Mesendoderm (in vitro differentiated cells): Measurements from ENCODE around the gene CXCR4.

ENCODE experiments used
- DNase-seq: peaks from one replicate; pipeline ENCODE4 v3.0.0; 2013
- H2AK5ac ChIP-seq: 2 replicates; pipeline ENCODE4 v1.6.1; 2013; ENCODE audit warnings: low read length, inconsistent platforms
- H2BK120ac ChIP-seq: 2 replicates; pipeline ENCODE4 v1.6.1; 2013; ENCODE audit warnings: low read depth, mild to moderate bottlenecking, low read length, moderate library complexity, mixed read lengths
- H2BK15ac ChIP-seq: replicated peaks from 2 replicates; pipeline ENCODE4 v1.6.1; 2013; ENCODE audit warnings: low read depth, mild to moderate bottlenecking, moderate library complexity
- H2BK5ac ChIP-seq: 2 replicates; pipeline ENCODE4 v1.6.1; 2013; ENCODE audit warnings: low read length, inconsistent platforms
- H3K18ac ChIP-seq: 2 replicates; pipeline ENCODE4 v1.6.1; 2013; ENCODE audit warnings: mild to moderate bottlenecking, low read length, mixed read lengths
- H3K23ac ChIP-seq: one replicate; pipeline ENCODE4 v1.6.1; 2013; ENCODE audit warnings: low read length
- H3K27ac ChIP-seq: 2 replicates; pipeline ENCODE4 v1.5.1; 2013; ENCODE audit warnings: low read depth, mild to moderate bottlenecking, inconsistent platforms, low read length, moderate library complexity
- H3K27me3 ChIP-seq: 2 replicates; pipeline ENCODE4 v1.6.1; 2013; ENCODE audit warnings: low read length, control low read depth, mild to moderate bottlenecking, inconsistent platforms; ENCODE audit not compliant: insufficient read depth, poor library complexity
- H3K36me3 ChIP-seq: 2 replicates; pipeline ENCODE4 v1.6.1; 2013; ENCODE audit warnings: low read length, inconsistent platforms; ENCODE audit not compliant: control insufficient read depth, insufficient read depth
- H3K4ac ChIP-seq: one replicate; pipeline ENCODE4 v1.6.1; 2013; ENCODE audit warnings: low read depth, mild to moderate bottlenecking, low read length, moderate library complexity
- H3K4me1 ChIP-seq: 2 replicates; pipeline ENCODE4 v1.6.1; 2013; ENCODE audit warnings: low read depth, low read length, inconsistent platforms; ENCODE audit not compliant: control insufficient read depth
- H3K4me2 ChIP-seq: 2 replicates; pipeline ENCODE4 v1.6.1; 2013; ENCODE audit warnings: low read length
- H3K4me3 ChIP-seq: 2 replicates; pipeline ENCODE4 v1.5.1; 2013; ENCODE audit warnings: mild to moderate bottlenecking, low read length
- H3K56ac ChIP-seq: one replicate; pipeline ENCODE4 v1.6.1; 2013; ENCODE audit warnings: low read length
- H3K79me1 ChIP-seq: 2 replicates; pipeline ENCODE4 v1.6.1; 2013; ENCODE audit warnings: low read length, inconsistent platforms
- H3K79me2 ChIP-seq: 2 replicates; pipeline ENCODE4 v1.6.1; 2013; ENCODE audit warnings: mild to moderate bottlenecking, low read length; ENCODE audit not compliant: control insufficient read depth, insufficient read depth
- H3K9ac ChIP-seq: 2 replicates; pipeline ENCODE4 v1.6.1; 2013; ENCODE audit warnings: low read length, inconsistent platforms
- H4K5ac ChIP-seq: one replicate; pipeline ENCODE4 v1.6.1; 2013; ENCODE audit warnings: low read length
- H4K8ac ChIP-seq: one replicate; pipeline ENCODE4 v1.6.1; 2013; ENCODE audit warnings: low read depth, mild to moderate bottlenecking, control low read depth, low read length, moderate library complexity
- WGBS: extraction: QIAGEN DNeasy Blood & Tissue Kit; methylation state at CpG from one replicate; pipeline ENCODE4 v1.1.7; 2013; ENCODE audit warnings: low lambda C conversion rate, missing lambda C conversion rate; ENCODE audit not compliant: insufficient coverage; ENCODE audit errors: extremely low coverage; 5-methylcytosine and 5-hydroxymethylcytosine counted together

Gene CXCR4

DNA sequence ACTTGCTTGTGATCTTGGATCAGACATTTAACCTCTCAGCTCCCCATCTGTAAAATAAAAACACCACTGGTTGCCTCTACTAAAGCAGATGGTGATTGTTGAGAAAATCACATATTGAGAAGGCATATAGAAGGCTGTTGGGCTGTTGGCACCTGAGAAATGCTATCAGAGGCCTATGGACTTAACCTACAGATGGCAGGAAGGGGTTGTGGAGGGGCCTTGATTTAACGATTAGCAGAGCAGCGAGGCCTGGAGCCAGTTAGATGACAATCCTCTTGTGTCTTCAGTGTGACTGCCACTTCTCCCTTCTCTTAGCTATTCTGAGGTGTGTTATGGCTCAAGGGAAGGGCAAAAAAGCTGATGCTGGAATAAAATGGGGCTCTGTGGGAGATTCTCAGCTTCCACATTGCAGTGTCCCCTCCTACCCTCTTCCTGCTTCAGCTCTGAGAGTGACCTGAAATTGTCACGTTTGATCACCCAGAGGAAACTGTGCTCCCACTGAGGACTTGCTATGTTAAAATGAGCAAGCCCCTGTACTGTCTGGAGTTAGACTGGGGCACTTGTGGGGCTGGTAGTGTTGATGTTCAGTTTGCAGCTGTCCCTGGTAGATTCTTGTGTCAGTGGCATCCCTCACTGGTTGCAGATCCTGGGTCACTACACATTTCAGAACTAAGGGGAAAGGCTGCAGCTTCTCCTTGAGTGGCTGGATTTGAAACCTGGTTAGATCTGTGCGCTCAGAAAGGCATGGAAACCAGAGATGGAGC is 31.5 kb downstream of the CXCR4 start:
- H3K4me2 ChIP-seq = no peak overlapping the region
- peaks cover 2% of the 10 kb centered on the region for H3K4me1 ChIP-seq
- H3K79me2 ChIP-seq = no peaks in the 10 kb centered on the region
- H3K79me1 ChIP-seq = no peaks in the 10 kb centered on the region
- peak overlapping the region; percentile 9 for H3K18ac ChIP-seq
- H4K5ac ChIP-seq = no peak overlapping the region
- H3K9ac ChIP-seq = no peak overlapping the region
- H2BK5ac ChIP-seq = no peak overlapping the region
- DNase-seq = no peak
- no peak overlapping the region for H3K27ac ChIP-seq
- H2AK5ac ChIP-seq = no peak overlapping the region
- no peak overlapping the region for H3K23ac ChIP-seq
- no peak overlapping the region for H3K4me3 ChIP-seq
- no peak overlapping the region for H2BK15ac ChIP-seq
- WGBS = no CpG with 5 or more reads among the region's 4 CpGs
- no peak overlapping the region for H2BK120ac ChIP-seq
- no peaks in the 10 kb centered on the region for H3K27me3 ChIP-seq
- no peak overlapping the region for H3K4ac ChIP-seq
- no peak overlapping the region for H4K8ac ChIP-seq
- no peak overlapping the region for H3K56ac ChIP-seq
- no peaks in the 10 kb centered on the region for H3K36me3 ChIP-seq

DNA sequence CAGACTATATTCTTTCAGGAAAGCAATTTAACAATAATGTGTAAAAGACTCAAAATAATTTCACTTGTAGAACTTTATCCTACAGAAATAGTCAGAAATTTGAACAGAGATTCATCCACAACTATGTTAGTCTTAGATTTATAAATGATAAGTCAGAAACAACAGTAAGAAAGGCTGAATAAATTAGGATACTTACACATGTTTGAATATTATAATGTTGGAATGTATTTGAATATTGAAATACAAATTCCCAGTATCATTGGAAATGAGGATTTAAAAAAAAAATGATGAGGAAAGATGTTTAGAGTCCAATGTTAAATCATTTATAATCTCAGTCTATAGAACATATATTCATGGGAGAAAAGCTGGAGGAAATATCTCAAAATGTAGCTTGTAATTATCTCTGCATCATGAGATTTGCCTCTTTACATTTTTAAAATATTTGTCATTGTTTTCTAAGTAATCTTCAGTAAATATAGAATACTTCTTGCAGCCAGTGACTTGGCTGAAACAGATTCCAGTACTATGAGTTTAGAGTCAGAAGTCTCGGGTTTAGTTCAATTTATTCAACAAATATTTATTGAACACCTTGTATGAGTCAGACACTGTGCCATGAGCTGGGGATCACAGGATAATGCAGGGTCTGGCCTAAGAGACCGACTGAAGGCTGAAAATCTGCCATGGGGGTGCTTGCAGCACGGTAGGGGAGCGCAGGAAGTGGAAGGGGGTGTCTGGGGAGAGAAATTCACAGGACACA is 32.3 kb downstream of the CXCR4 start:
- no peak overlapping the region for H3K23ac ChIP-seq
- peaks cover 2% of the 10 kb centered on the region for H3K4me1 ChIP-seq
- no peak overlapping the region for H3K4me3 ChIP-seq
- peak overlapping the region; percentile 9 for H3K18ac ChIP-seq
- DNase-seq = no peak
- H3K9ac ChIP-seq = no peak overlapping the region
- no peak overlapping the region for H3K4me2 ChIP-seq
- no peaks in the 10 kb centered on the region for H3K36me3 ChIP-seq
- H2BK15ac ChIP-seq = no peak overlapping the region
- H3K79me2 ChIP-seq = no peaks in the 10 kb centered on the region
- no peak overlapping the region for H4K8ac ChIP-seq
- no peak overlapping the region for H2BK120ac ChIP-seq
- no peak overlapping the region for H4K5ac ChIP-seq
- no peak overlapping the region for H3K4ac ChIP-seq
- H3K27me3 ChIP-seq = no peaks in the 10 kb centered on the region
- no peak overlapping the region for H3K56ac ChIP-seq
- no CpG with 5 or more reads among the region's 4 CpGs for WGBS
- no peak overlapping the region for H3K27ac ChIP-seq
- no peaks in the 10 kb centered on the region for H3K79me1 ChIP-seq
- no peak overlapping the region for H2AK5ac ChIP-seq
- H2BK5ac ChIP-seq = no peak overlapping the region

DNA sequence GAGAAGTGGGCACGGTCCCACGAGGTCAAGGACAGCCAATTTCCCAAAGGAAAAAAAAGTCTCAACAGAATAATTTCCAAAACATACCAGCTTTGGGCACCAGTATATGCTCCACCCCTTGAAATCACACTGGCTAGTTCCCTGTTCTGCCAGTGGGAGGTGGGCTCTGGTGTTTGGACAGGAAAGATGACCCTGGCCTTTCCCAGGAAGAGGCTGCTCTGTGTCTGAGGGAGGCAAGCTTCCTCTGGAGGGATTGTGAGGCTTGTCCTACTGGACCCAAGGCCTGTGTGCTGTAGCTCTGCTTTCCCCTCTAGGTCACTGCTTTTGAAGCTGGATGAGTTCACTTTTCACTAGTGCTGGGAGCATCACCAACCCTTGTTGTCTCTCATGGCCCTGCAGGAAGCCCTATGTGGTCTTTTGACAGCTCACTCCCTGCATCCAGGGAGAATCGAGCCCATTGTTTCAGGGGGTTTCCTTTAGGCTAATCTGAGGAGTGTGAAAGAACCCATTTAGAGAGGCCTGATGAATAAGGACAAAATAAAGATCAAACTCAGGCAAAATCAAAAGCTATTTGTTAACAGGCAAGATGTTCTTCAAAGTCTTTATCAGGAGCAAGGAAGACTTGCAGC is 36.3 kb downstream of the CXCR4 start:
- no peak overlapping the region for H3K4me3 ChIP-seq
- no peaks in the 10 kb centered on the region for H3K27me3 ChIP-seq
- H3K36me3 ChIP-seq = no peaks in the 10 kb centered on the region
- H3K79me2 ChIP-seq = no peaks in the 10 kb centered on the region
- no peak overlapping the region for H2BK120ac ChIP-seq
- H3K4me1 ChIP-seq = no peaks in the 10 kb centered on the region
- no peak overlapping the region for H4K8ac ChIP-seq
- H3K23ac ChIP-seq = no peak overlapping the region
- no peak overlapping the region for H2AK5ac ChIP-seq
- H3K4ac ChIP-seq = no peak overlapping the region
- no peak overlapping the region for H3K27ac ChIP-seq
- H3K79me1 ChIP-seq = no peaks in the 10 kb centered on the region
- no peak overlapping the region for H3K9ac ChIP-seq
- WGBS = no CpG with 5 or more reads among the region's 3 CpGs
- no peak overlapping the region for H2BK5ac ChIP-seq
- no peak overlapping the region for H2BK15ac ChIP-seq
- H3K18ac ChIP-seq = no peak overlapping the region
- H3K4me2 ChIP-seq = no peak overlapping the region
- no peak overlapping the region for H3K56ac ChIP-seq
- no peak overlapping the region for H4K5ac ChIP-seq
- peak; percentile 35 for DNase-seq

DNA sequence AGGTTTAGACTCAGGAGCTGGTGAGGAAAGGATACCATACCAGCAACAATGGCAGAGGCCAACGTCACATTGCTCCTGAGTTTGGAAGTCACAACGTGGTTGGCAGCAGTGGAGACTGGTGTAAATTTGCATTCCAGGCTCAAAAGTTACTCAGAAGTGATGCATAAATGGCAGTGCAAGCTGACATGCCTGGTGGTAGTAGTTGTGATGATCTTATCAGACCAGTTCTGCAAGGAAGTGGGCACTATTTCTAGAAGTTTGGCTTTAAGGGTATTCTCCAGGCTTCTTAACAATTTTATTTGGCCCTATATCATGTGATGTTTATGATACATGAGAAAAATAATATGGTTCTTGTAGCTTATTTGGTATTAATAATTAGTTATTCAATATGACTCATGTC is 37.8 kb downstream of the CXCR4 start:
- H2BK15ac ChIP-seq = no peak overlapping the region

DNA sequence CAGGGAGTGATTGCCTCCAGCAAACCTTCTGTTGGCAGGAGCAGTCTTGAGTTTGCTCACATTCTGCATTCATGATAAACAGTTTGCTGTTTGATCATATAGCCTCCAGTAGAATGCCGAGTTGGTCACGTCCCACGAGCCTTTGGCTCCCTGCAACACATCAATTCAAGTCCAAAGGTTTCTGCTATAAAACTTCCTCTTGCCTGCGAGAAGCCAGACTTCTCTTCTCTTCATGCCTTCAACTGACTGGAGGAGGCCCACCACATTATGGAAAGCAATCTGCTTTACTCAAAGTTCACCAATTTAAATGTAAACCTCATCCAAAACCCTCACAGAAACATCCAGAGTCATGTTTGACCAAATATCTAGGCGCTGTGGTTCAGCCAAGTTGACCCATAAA is 40.8 kb downstream of the CXCR4 start:
- no peak for DNase-seq
- Histone ChIP-seq H3K23ac (no peak overlapping the region), H3K4ac (no peak overlapping the region), H2BK15ac (no peak overlapping the region), H2AK5ac (no peak overlapping the region), H3K4me1 (no peaks in the 10 kb centered on the region), H2BK5ac (no peak overlapping the region), H3K27me3 (no peaks in the 10 kb centered on the region), H3K36me3 (no peaks in the 10 kb centered on the region), H4K8ac (no peak overlapping the region), H3K27ac (no peak overlapping the region), H3K9ac (no peak overlapping the region), H2BK120ac (no peak overlapping the region), H3K4me2 (no peak overlapping the region), H3K4me3 (no peak overlapping the region), H3K56ac (no peak overlapping the region), H3K79me1 (no peaks in the 10 kb centered on the region), H4K5ac (no peak overlapping the region), H3K18ac (no peak overlapping the region), H3K79me2 (no peaks in the 10 kb centered on the region)
- WGBS = no CpG with 5 or more reads among the region's 5 CpGs

More for the DNA sequence above, 37.8 kb downstream of the CXCR4 start:
- Histone ChIP-seq H2BK120ac (no peak overlapping the region), H3K4me1 (no peaks in the 10 kb centered on the region), H3K36me3 (no peaks in the 10 kb centered on the region), H3K79me2 (no peaks in the 10 kb centered on the region), H3K4me3 (no peak overlapping the region), H3K56ac (no peak overlapping the region), H2BK5ac (no peak overlapping the region), H3K23ac (no peak overlapping the region), H3K4ac (no peak overlapping the region), H4K5ac (no peak overlapping the region), H2AK5ac (no peak overlapping the region), H3K79me1 (no peaks in the 10 kb centered on the region), H3K18ac (no peak overlapping the region), H3K27me3 (no peaks in the 10 kb centered on the region), H4K8ac (no peak overlapping the region), H3K9ac (no peak overlapping the region), H3K27ac (no peak overlapping the region), H3K4me2 (no peak overlapping the region)
- no peak for DNase-seq
- no CpG with 5 or more reads among the region's 2 CpGs for WGBS
